ENCODE results near the gene LYPLAL1. TPM values are rescaled to one million over a fixed set of nuclear protein-coding genes. Genes with fewer than 3 reads are reported as not detected.

The LYPLAL1 gene
- total and polyA plus RNA-seq, 2 of the 4 experiments (the other 2 are of a cell fraction) = 4.8 to 7.5 TPM

DNA sequence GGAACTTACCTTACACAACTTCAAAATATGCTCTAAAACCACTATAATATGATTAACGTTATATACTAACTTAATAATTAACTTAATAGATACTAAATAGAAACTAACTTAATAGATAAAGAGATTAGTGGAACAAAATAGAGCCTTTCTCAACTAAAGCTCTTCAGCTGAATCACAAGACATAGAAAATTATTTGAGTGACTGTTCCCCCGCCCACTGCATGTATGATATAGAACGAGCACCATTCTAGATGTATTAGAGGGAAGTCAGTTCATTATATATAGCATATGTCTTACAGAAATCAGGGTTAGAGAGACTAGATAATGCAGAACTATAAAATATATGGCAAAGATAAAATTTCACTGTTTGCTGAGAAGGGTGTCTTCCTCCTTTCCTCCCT is 16.3 kb downstream of the LYPLAL1 start:
- no peak overlapping the region for H3K23ac ChIP-seq (ENCODE audit: low read depth, low read length)
- TF ChIP-seq FOS (IDR thresholded peaks at IDR 0.05; ENCODE audit: low read depth, low read length) (no peak), MXI1 (IDR thresholded peaks at IDR 0.05; ENCODE audit: borderline replicate concordance, low read depth, low read length) (no peak), RCOR1 (IDR thresholded peaks at IDR 0.05; ENCODE audit: insufficient replicate concordance, low read length) (no peak), CEBPB (IDR thresholded peaks at IDR 0.05; ENCODE audit: low read depth, low read length) (no peak), POLR2A (IDR thresholded peaks at IDR 0.05; ENCODE audit: low read depth, low read length) (no peak), ELK1 (IDR thresholded peaks at IDR 0.05; ENCODE audit: borderline replicate concordance, low read depth, low read length) (no peak), NFE2L2 (IDR thresholded peaks at IDR 0.05; ENCODE audit: low read depth, low read length) (no peak), CHD1 (IDR thresholded peaks at IDR 0.05; ENCODE audit: low read depth, low read length) (no peak), RFX5 (IDR thresholded peaks at IDR 0.05; ENCODE audit: low read depth, low read length) (no peak), RAD21 (IDR thresholded peaks at IDR 0.05; ENCODE audit: low read length) (no peak), BHLHE40 (IDR thresholded peaks at IDR 0.05; ENCODE audit: low read depth, low read length) (no peak), SMC3 (IDR thresholded peaks at IDR 0.05; ENCODE audit: low read depth, low read length) (no peak)
- TF ChIP-seq, protein P1, sequence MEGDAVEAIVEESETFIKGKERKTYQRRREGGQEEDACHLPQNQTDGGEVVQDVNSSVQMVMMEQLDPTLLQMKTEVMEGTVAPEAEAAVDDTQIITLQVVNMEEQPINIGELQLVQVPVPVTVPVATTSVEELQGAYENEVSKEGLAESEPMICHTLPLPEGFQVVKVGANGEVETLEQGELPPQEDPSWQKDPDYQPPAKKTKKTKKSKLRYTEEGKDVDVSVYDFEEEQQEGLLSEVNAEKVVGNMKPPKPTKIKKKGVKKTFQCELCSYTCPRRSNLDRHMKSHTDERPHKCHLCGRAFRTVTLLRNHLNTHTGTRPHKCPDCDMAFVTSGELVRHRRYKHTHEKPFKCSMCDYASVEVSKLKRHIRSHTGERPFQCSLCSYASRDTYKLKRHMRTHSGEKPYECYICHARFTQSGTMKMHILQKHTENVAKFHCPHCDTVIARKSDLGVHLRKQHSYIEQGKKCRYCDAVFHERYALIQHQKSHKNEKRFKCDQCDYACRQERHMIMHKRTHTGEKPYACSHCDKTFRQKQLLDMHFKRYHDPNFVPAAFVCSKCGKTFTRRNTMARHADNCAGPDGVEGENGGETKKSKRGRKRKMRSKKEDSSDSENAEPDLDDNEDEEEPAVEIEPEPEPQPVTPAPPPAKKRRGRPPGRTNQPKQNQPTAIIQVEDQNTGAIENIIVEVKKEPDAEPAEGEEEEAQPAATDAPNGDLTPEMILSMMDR (conservative IDR thresholded peaks at IDR 0.05; ENCODE audit: low read depth, low read length) = no peak
- TF ChIP-seq, protein P2, sequence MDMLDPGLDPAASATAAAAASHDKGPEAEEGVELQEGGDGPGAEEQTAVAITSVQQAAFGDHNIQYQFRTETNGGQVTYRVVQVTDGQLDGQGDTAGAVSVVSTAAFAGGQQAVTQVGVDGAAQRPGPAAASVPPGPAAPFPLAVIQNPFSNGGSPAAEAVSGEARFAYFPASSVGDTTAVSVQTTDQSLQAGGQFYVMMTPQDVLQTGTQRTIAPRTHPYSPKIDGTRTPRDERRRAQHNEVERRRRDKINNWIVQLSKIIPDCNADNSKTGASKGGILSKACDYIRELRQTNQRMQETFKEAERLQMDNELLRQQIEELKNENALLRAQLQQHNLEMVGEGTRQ (IDR thresholded peaks at IDR 0.05; ENCODE audit: low read depth, low read length) = no peak
- H3K9me3 ChIP-seq (ENCODE audit: control insufficient read depth, insufficient read depth, low read length) = no peaks in the 10 kb centered on the region
- H3K9me1 ChIP-seq (ENCODE audit: insufficient read depth, low read length) = no peaks in the 10 kb centered on the region
- no peak overlapping the region for H2BK20ac ChIP-seq (ENCODE audit: low read depth, low read length)
- no peak overlapping the region for H3K4ac ChIP-seq (ENCODE audit: low read depth, low read length)
- no peak overlapping the region for H2AK9ac ChIP-seq (replicated peaks; ENCODE audit: low read depth, low read length, poor library complexity)
- H3K4me3 ChIP-seq (ENCODE audit: insufficient read depth, low read depth, low read length) = no peak overlapping the region
- H3K27ac ChIP-seq (ENCODE audit: insufficient read depth, low read length) = no peak overlapping the region
- H3K56ac ChIP-seq (ENCODE audit: extremely low read depth, insufficient read depth, low read length) = no peak overlapping the region
- H3K4me1 ChIP-seq (ENCODE audit: control insufficient read depth, insufficient read depth, low read length) = peaks cover 5% of the 10 kb centered on the region
- H3K4me2 ChIP-seq (ENCODE audit: low read depth, low read length) = no peak overlapping the region
- peaks cover 10 to 15% of the 10 kb centered on the region in 2 experiments; a peak in 3 of 4 replicates for H3K79me1 ChIP-seq (ENCODE audit: low read depth in 1 of 2, low read length in 2 of 2)
- DNase-seq (no peak), ATAC-seq (ENCODE audit: low read depth) (no peak)
- intact Hi-C loops (cut with micrococcal nuclease) = loop anchor here (5.0 kb wide), 1 partner anchor 93 kb away; no protein-coding TSS in a partner anchor
- no peaks in the 10 kb centered on the region for H4K20me1 ChIP-seq (ENCODE audit: insufficient read depth, low read length)
- no peaks in the 10 kb centered on the region for H3K27me3 ChIP-seq (ENCODE audit: control insufficient read depth, insufficient read depth, low read length)
- BruUV-seq (replicated peaks) = no TSS peak
- H4K5ac ChIP-seq (ENCODE audit: low read depth, low read length) = no peak overlapping the region
- dilution Hi-C loops (cut with HindIII; ENCODE audit: low sequenced_read_pairs, unreplicated experiment) = no loop called here
- CTCF ChIA-PET = no interaction called here
- no peak overlapping the region for H4K91ac ChIP-seq (ENCODE audit: insufficient read depth, low read depth, low read length)
- WGBS, 2 experiments (ENCODE audit: extremely low coverage in 2 of 2, insufficient read length in 1 of 2) = no CpG with 5 or more reads among the region's 3 CpGs
- no peak overlapping the region for H4K8ac ChIP-seq (ENCODE audit: low read depth in 2 of 2, low read length in 2 of 2)
- H3K14ac ChIP-seq (replicated peaks; ENCODE audit: low read depth, low read length) = no peak overlapping the region
- H2BK120ac ChIP-seq (ENCODE audit: low read depth, low read length) = no peak overlapping the region
- 0 out of 2 replicates have a peak, but pooled peaks cover 3% of the 10 kb centered on the region for H3K36me3 ChIP-seq (ENCODE audit: control insufficient read depth, insufficient read depth, low read length)
- no peak overlapping the region for H2AFZ ChIP-seq (replicated peaks; ENCODE audit: low read length, poor library complexity)
- no peak overlapping the region for H2BK5ac ChIP-seq (ENCODE audit: low read depth, low read length, poor library complexity, severe bottlenecking)
- POLR2A ChIA-PET (ENCODE audit: unreplicated experiment) = interaction anchor here (0.7 to 1.0 kb wide), 3 partner anchors 14 to 446 kb away, joined by 3 to 4 read pairs (median 3); no protein-coding TSS in a partner anchor
- H3K18ac ChIP-seq (ENCODE audit: low read depth, low read length) = no peak overlapping the region
- H3K9ac ChIP-seq (ENCODE audit: low read depth, low read length) = no peak overlapping the region
- no peak overlapping the region for H2AK5ac ChIP-seq (ENCODE audit: low read depth, low read length)
- in situ Hi-C loops (cut with MboI; ENCODE audit: low sequenced_read_pairs) = no loop called here
- H2BK15ac ChIP-seq (ENCODE audit: low read depth, low read length) = no peak overlapping the region

All from IMR-90 (cell line).